ENCODE data around the gene DISP2.

DISP2 gene

GRCh38 chr15:40357723-40358470 is at the start of gene DISP2:
Gene DISP2, plus strand, starts transcription at chr15:40358219. Its CDS starts 103 bp downstream, at chr15:40358322.
- DNase-seq, result peak; percentile 95

DNA sequence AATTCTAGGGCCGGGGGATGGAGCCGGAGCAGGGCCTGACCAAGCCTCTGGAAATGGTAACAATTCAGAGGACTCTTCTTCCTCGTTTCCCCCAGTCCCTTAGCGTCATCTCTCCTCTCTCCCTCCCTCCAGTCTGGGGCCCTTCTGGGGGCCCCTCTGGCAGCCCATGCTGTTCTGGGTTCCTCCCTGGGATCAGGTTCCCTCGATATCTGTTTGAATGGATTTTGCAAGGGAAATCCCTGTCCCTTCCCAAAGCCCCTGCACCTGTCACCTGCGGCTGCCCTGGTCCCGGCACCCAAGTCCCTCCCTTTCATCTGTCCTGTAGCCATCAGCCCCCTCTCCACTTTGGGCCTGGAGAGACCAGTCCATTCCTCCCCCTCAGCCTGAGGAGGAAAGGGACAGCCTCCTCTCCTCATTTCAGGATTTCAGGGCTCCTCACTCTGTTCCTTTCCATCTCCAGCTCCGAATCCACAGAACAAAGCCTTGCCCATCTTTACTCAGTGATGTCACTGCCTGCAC is 48.6 kb upstream of the DISP2 start:
- DNase-seq, result no peak

GRCh38 chr15:40310001-40310959 is 47.7 kb upstream of the DISP2 start:
- DNase-seq, result peak; percentile 75

- DNase-seq, result no peak
These were observed 47.0 kb upstream of the DISP2 start for GRCh38 chr15:40310993-40311392.

GRCh38 chr15:40312370-40313158 is 45.5 kb upstream of the DISP2 start:
- DNase-seq, result no peak

DNA sequence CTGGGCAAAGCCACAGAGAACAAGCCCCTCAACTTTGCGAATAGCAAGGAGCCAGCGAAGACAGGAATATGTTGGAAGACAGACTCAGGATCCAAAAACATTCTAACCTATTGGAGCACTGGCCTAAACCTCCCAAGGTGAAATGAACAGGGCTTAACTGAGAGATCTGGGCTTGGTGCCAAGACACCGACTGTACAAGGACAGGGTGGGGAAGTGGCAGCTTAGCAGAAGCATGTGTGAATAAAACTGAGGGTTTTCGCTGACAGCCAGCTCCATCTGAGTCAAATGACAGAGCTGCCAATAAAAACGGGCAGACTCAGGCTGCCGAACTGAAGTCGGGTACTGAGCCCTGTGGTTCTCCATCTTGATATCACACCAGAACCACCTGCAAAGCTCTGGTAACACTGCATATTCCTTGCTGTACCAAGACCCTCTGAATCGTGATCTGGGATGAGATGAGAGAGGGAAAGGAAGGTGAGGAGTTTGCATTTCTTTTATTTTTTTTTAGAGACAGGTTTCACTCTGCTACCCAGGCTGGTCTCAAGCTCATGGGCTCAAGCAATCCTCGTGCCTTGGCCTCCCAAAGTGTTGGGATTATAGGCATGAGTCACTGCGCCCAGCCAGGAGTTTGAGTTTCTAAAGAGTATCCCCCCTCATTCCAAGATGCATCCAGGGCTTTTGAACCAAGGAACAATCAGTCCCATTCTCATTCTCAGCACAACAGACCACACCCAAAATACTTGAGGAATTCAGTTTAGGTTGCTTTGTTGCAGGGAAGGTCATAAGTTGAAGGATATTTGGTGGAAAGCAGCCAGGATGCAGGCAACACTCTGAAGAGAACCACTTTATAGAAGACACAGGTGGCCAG is 44.3 kb upstream of the DISP2 start:
- peak; percentile 61 for DNase-seq

DNA sequence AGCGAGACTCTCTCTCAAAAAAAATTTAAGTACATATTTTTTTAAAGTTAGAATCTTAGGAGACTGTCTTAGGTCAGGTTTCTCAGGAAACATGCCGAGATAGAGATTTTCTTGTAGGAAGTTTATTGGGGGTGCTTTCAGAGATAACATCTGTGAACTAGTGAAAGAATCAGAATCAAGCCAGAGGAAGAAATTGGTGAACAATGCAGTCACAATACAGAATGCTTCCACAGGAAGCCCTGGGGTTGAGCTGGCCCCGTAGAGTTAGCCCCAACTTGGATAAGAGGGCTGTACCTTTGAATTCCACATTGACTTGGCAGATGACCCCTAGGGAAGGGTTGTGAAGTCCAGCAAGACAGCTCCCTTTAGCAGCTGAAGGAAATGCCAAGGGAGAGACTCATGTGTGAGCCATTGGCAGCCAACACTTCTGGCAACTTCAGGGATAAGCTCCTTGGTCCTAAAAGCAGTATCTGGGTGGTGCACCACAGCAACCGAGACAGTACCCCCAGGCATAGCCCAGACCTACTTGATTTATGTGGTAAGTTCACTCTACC is 43.2 kb upstream of the DISP2 start:
- DNase-seq, result no peak

GRCh38 chr15:40316931-40317330 is 41.1 kb upstream of the DISP2 start:
- DNase-seq, result no peak

DNA sequence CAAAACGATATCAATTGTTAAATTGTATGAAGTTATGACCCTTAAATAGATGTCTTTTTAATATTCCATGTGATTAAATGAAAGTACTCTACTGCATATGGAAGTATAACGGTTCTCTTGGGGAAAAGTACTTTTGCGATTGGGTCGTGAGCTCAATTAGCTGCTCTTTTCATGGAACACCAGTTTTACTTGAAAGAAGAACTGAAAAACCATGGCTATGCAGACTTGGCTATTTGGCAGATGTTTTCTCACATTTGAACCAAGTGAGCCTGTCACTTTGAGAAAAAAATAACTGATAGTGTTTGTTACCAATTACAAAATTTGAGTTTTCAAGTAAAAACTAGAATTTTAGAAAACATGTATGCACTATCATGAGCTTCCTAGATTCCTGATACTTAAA is 40.4 kb upstream of the DISP2 start:
- no peak for DNase-seq

DNA sequence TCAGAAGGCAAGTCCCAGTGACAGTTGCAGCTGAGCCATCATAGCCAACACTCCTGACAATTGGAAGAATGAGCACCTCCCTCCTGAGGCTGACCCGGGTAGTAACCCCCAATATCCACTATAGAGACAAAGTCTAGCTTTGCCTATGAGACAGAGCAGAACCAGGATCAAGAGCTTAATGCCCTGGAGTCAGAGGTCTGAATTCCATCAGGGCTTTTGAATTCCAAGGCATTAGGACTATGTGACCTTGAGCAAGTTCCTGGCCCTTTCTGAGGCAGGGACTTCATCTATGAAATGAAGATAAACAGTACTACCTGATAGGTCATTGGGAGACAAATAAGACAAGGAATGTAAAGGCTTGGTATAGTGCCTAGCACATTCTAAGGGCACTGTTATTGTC is 37.6 kb upstream of the DISP2 start:
- DNase-seq, result no peak

- peak; percentile 84 for DNase-seq
These were observed 37.1 kb upstream of the DISP2 start for GRCh38 chr15:40320931-40321371.

DNA sequence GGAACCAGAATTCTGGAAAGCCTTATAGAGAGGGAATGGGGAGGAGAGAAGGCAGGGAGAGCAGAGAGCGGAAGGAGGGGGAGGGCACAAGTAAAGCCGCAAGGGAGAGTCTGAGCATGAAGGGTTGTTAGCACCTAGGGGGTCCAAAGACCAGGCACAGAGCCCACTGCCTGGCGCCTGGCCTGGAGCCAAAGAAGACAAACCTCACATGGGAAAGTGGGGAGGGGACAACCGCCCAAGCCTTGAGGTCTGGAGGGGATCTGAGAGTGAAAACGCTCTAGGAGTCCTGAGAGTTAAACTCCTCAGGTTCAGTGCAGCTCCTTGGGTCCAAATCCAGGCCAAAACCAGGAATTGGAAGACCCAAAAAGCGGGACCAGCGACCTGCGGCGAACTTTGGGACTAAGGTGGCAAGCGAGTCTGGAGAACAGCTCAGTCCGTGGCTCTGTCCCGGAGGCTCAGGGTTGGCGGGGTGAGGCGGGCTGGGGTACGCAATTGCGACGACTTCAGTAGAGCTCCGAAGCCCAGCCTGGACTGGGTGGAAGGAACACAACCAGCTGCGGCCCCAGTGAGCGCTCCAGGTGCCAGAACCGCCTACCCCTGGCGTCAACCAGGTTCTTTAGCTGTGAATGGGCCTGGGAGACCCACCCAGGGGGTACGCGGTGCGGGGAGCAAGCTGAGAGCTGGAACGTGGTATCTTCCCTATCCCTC is 35.3 kb upstream of the DISP2 start:
- DNase-seq, result no peak

DNA sequence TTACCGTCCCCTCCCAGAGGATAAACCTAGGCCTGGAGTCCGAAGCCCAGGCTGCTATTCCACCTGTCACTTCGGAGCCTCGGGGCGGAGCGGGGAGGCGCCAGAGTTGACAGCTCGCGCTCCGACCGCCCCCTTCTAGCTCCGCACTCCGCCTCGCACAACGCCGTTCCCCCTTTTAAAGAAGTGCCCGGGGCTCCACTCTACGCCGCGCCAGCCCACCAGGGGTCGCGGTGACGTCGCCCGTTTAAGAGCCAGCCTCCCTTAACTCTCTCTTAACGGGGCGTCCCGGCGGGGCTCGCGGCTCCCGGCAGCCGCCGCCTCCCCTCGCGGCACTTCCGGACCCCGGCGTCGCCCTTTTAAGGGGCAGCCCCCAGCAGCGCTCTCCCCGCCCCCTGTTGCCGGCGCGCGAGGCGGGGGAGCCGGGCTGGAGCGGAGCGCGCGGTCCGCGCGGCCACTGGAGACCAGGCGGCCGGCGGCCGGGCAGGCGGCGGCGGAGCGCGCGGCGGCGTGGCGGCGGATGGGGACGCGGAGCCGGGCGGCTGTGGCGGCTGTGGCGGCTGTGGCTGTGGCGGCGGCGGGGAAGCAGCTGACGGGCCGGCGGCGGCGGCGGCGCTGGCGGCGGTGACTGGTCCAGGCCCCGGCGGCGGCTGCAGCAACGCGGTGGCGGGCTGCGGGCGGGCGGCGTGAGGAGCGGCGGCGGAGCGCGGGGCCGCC is 34.6 kb upstream of the DISP2 start, which contains the start of gene INAFM2:
INAFM2 (plus strand) TSS at position 454 of the 714 bp plus-strand sequence. CDS start 364 bp downstream, outside the sequence.
- peak; percentile 93 for DNase-seq

- peak; percentile 50 for DNase-seq
These were observed 33.8 kb upstream of the DISP2 start for GRCh38 chr15:40323953-40324937.

- DNase-seq, result no peak
These were observed 32.8 kb upstream of the DISP2 start for GRCh38 chr15:40325188-40325587.

GRCh38 chr15:40325700-40326099 is 32.3 kb upstream of the DISP2 start:
- peak; percentile 63 for DNase-seq

GRCh38 chr15:40327457-40327856 is 30.6 kb upstream of the DISP2 start:
- no peak for DNase-seq

- peak; percentile 37 for DNase-seq
These were observed 29.8 kb upstream of the DISP2 start for GRCh38 chr15:40328176-40328575.

DNA sequence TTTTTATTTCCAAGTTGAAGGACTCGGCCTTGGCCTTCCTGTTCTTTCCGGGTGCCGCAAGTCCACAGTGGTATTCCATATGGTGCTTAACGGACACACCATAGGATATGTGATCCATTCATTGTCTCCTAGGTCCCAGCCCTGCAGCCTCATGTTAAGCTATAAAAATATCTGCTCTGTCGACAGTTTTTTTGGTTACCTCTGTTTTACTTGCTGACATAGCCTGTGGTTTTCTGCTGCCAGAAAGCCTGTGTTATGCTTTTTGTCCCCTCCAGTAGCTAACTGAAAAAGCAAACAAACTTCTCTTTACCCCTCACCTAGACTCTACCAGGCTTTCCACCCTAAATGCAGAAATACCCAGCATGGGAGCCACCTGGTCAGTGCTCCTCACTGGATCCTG is 29.3 kb upstream of the DISP2 start:
- no peak for DNase-seq
